GM21529 (cell line): ENCODE measurements around the gene GLIS2.

Source experiments
- ATAC-seq: cut with Tn5 transposase; IDR thresholded peaks from one replicate; pipeline ENCODE4 v1.9.1; 2021; ENCODE audit not compliant: unreplicated experiment

GLIS2 gene

GRCh38 chr16:4315186-4316107 is at the start of gene GLIS2:
Gene GLIS2, plus strand, starts transcription at chr16:4316067. Its CDS starts 16,214 bp downstream, at chr16:4332281.
- ATAC-seq, result no peak

GRCh38 chr16:4266372-4266771 is 49.5 kb upstream of the GLIS2 start:
- ATAC-seq, result no peak

GRCh38 chr16:4270091-4270490 is 45.8 kb upstream of the GLIS2 start:
- ATAC-seq, result no peak

- no peak for ATAC-seq
Measured at GRCh38 chr16:4270595-4270994, 45.3 kb upstream of the GLIS2 start.

- peak; percentile 65 for ATAC-seq
Measured at GRCh38 chr16:4271176-4272113, 44.4 kb upstream of the GLIS2 start.

- peak; percentile 6 for ATAC-seq
Measured at GRCh38 chr16:4272114-4272956, 43.5 kb upstream of the GLIS2 start.

- peak; percentile 32 for ATAC-seq
Measured at GRCh38 chr16:4273858-4274311, 42.0 kb upstream of the GLIS2 start.

- no peak for ATAC-seq
Measured at GRCh38 chr16:4275861-4276260, 40.0 kb upstream of the GLIS2 start.

GRCh38 chr16:4277987-4278513 is 37.8 kb upstream of the GLIS2 start:
- ATAC-seq, result no peak

- ATAC-seq, result no peak
Measured at GRCh38 chr16:4280625-4281024, 35.2 kb upstream of the GLIS2 start.

- no peak for ATAC-seq
Measured at GRCh38 chr16:4283441-4283840, 32.4 kb upstream of the GLIS2 start.

- ATAC-seq, result no peak
Measured at GRCh38 chr16:4283939-4284338, 31.9 kb upstream of the GLIS2 start.

GRCh38 chr16:4285167-4285566 is 30.7 kb upstream of the GLIS2 start:
- ATAC-seq, result no peak

- ATAC-seq, result peak; percentile 62
Measured at GRCh38 chr16:4288148-4288921, 27.5 kb upstream of the GLIS2 start.

GRCh38 chr16:4290236-4290830 is 25.5 kb upstream of the GLIS2 start:
- ATAC-seq, result no peak

GRCh38 chr16:4291699-4292098 is 24.2 kb upstream of the GLIS2 start:
- no peak for ATAC-seq

- no peak for ATAC-seq
Measured at GRCh38 chr16:4293181-4293716, 22.6 kb upstream of the GLIS2 start.

- no peak for ATAC-seq
Measured at GRCh38 chr16:4293822-4294457, 21.9 kb upstream of the GLIS2 start.
